Measurements from ENCODE around the gene BBIP1. TPM values are rescaled to one million over a fixed set of nuclear protein-coding genes. Genes with fewer than 3 reads are reported as not detected.

The BBIP1 gene
- total and polyA plus RNA-seq, 2 donors from 2014 or later: 34.8 to 36.1 TPM

DNA sequence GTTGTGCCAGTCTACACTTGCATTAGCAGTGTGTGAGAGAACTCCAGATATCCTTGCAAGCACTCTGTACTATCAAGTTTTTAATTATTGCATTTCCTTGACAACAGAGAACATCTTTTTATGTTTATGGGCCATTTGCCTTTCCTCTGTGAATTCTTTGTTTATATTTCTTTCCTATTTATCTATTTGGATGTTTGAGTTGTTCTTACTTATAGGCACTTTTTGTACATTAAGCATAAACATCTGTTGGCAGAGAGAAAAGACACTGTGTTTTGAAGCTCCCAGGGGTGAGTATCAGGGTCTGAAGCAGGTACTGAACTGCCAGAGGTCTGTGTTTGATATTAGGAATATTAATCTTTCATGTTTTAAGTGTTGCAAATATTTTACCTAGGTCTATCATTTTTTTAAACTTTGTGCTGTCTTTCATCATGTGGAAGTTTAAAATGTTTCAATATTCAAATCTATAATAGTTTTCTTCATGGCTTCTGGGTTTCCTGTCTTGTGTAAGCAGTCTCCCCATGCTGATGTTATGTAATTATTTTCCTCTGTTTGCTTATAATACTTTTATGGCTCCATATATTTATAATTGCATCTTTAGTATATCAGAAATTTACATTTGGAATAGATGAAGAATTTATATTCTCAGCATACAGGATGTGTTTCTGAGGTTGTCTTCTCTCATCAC lies 64.9 kb downstream of the BBIP1 start:
- FAIRE-seq (no peak), DNase-seq (no peak)
- no peaks in the 10 kb centered on the region for H3K36me3 ChIP-seq (ENCODE audit: control insufficient read depth in 2 of 3, insufficient read depth in 3 of 3, low read length in 3 of 3)
- no peak overlapping the region for H3K27ac ChIP-seq (ENCODE audit: low read depth in 2 of 2, low read length in 2 of 2)
- peaks cover 0 to 6% (median 4%) of the 10 kb centered on the region in 3 donors for H3K4me1 ChIP-seq (ENCODE audit: control insufficient read depth in 2 of 3, insufficient read depth in 2 of 3, low read depth in 1 of 3, low read length in 3 of 3)
- H3K9ac ChIP-seq (ENCODE audit: low read length in 3 of 3): no peak overlapping the region
- no peak for TF ChIP-seq CTCF (IDR thresholded peaks at IDR 0.05; ENCODE audit: borderline replicate concordance, extremely low read depth, insufficient read depth)
- no peaks in the 10 kb centered on the region for H3K9me3 ChIP-seq (ENCODE audit: control insufficient read depth in 2 of 3, insufficient read depth in 1 of 3, low read length in 3 of 3)
- H3K4me3 ChIP-seq (ENCODE audit: low read length in 3 of 3): no peak overlapping the region
- H3K27me3 ChIP-seq (ENCODE audit: control insufficient read depth, insufficient read depth, low read length): no peaks in the 10 kb centered on the region
- intact Hi-C loops (cut with DNase I): no loop called here

- H3K27ac ChIP-seq (ENCODE audit: low read depth in 2 of 2, low read length in 2 of 2): no peak overlapping the region
- DNase-seq: no peak
- intact Hi-C loops (cut with DNase I): no loop called here
- H3K9me3 ChIP-seq (ENCODE audit: control insufficient read depth in 2 of 3, insufficient read depth in 1 of 3, low read length in 3 of 3): no peaks in the 10 kb centered on the region
- no peak for FAIRE-seq
- H3K4me3 ChIP-seq (ENCODE audit: low read length in 3 of 3): no peak overlapping the region
- no peaks in the 10 kb centered on the region for H3K27me3 ChIP-seq (ENCODE audit: control insufficient read depth, insufficient read depth, low read length)
- H3K36me3 ChIP-seq (ENCODE audit: control insufficient read depth in 2 of 3, insufficient read depth in 3 of 3, low read length in 3 of 3): no peaks in the 10 kb centered on the region
- TF ChIP-seq CTCF (IDR thresholded peaks at IDR 0.05; ENCODE audit: borderline replicate concordance, extremely low read depth, insufficient read depth): no peak
- H3K9ac ChIP-seq (ENCODE audit: low read length in 3 of 3): no peak overlapping the region
- peaks cover 0 to 6% (median 4%) of the 10 kb centered on the region in 3 donors for H3K4me1 ChIP-seq (ENCODE audit: control insufficient read depth in 2 of 3, insufficient read depth in 2 of 3, low read depth in 1 of 3, low read length in 3 of 3)
These were observed 66.0 kb downstream of the BBIP1 start for GRCh38 chr10:110852947-110853346.

DNA sequence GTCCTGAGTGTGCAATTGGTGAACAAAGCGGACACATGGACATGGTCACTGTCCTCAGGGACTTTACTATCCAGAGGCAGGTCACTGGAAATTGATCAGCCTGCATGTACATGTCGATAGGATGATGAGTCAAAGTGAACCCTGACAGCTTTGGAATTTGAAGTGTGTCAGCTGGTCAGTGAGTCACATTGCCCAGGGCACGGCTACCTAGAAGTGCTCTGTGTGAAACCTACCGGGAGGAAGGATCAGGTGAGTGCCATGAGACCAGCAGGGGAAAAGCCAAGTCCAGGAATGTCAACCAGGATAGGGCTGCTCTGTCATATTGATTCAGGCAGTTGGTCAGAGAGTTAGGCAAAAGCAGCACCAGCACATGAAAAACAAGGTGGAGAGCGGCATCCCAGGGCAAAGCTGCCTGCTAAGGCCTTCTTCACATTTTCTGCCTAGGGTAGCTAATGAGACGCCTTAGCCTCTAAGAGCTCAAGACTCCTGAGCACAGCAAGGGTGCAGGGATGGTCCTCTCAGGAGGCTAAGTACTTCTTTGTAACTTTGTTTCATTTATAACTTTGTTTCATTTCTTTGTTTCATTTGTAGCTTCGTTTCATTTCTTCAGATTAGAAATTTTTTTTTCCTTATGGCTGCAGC lies 66.6 kb downstream of the BBIP1 start:
- H3K27me3 ChIP-seq (ENCODE audit: control insufficient read depth, insufficient read depth, low read length): no peaks in the 10 kb centered on the region
- no peak overlapping the region for H3K27ac ChIP-seq (ENCODE audit: low read depth in 2 of 2, low read length in 2 of 2)
- no peaks in the 10 kb centered on the region for H3K36me3 ChIP-seq (ENCODE audit: control insufficient read depth in 2 of 3, insufficient read depth in 3 of 3, low read length in 3 of 3)
- DNase-seq (peak in 1 of 5 donors; percentile 69), FAIRE-seq (no peak)
- H3K9me3 ChIP-seq (ENCODE audit: control insufficient read depth in 2 of 3, insufficient read depth in 1 of 3, low read length in 3 of 3): no peaks in the 10 kb centered on the region
- intact Hi-C loops (cut with DNase I): no loop called here
- no peak overlapping the region for H3K9ac ChIP-seq (ENCODE audit: low read length in 3 of 3)
- TF ChIP-seq CTCF (IDR thresholded peaks at IDR 0.05; ENCODE audit: borderline replicate concordance, extremely low read depth, insufficient read depth): no peak
- peaks cover 0 to 2% (median under 1%) of the 10 kb centered on the region in 3 donors for H3K4me1 ChIP-seq (ENCODE audit: control insufficient read depth in 2 of 3, insufficient read depth in 2 of 3, low read depth in 1 of 3, low read length in 3 of 3)
- no peak overlapping the region for H3K4me3 ChIP-seq (ENCODE audit: low read length in 3 of 3)

All from kidney (tissue), 14 donors.